Trophoblast cell (in vitro differentiated cells and primary cell): ENCODE data around the gene BCL11A.
A peak's percentile ranks its signal among the peaks of the same experiment; 100 is the strongest.

Experiments used
- DNase-seq, 2 donors: peaks; one replicate each; pipeline ENCODE4 v3.0.0-alpha.2; 2016
- H2AFZ ChIP-seq: 2 replicates; pipeline ENCODE4 v1.6.1; 2013; ENCODE audit warnings: low read length, moderate library complexity, mild to moderate bottlenecking; ENCODE audit not compliant: insufficient read depth, poor library complexity
- H2AK5ac ChIP-seq: 2 replicates; pipeline ENCODE4 v1.6.1; 2013; ENCODE audit warnings: mild to moderate bottlenecking, low read length
- H2BK120ac ChIP-seq: 2 replicates; pipeline ENCODE4 v1.6.1; 2013; ENCODE audit warnings: low read length, mild to moderate bottlenecking, moderate library complexity; ENCODE audit not compliant: insufficient read depth, poor library complexity
- H2BK12ac ChIP-seq: 2 replicates; pipeline ENCODE4 v1.6.1; 2013; ENCODE audit warnings: mild to moderate bottlenecking, low read length, moderate library complexity
- H2BK5ac ChIP-seq: 2 replicates; pipeline ENCODE4 v1.6.1; 2013; ENCODE audit warnings: low read length, low read depth, moderate library complexity, mild to moderate bottlenecking; ENCODE audit not compliant: poor library complexity
- H3K14ac ChIP-seq: 2 replicates; pipeline ENCODE4 v1.6.1; 2013; ENCODE audit warnings: mild to moderate bottlenecking, low read length
- H3K18ac ChIP-seq: 2 replicates; pipeline ENCODE4 v1.6.1; 2013; ENCODE audit warnings: mild to moderate bottlenecking, low read length
- H3K23ac ChIP-seq: 2 replicates; pipeline ENCODE4 v1.6.1; 2013; ENCODE audit warnings: low read length
- H3K27ac ChIP-seq: 2 replicates; pipeline ENCODE4 v1.5.1; 2013; ENCODE audit warnings: low read depth, mild to moderate bottlenecking, inconsistent platforms, low read length, moderate library complexity
- H3K27me3 ChIP-seq: 2 replicates; pipeline ENCODE4 v1.6.1; 2013; ENCODE audit warnings: inconsistent platforms, mild to moderate bottlenecking, low read length, moderate library complexity; ENCODE audit not compliant: insufficient read depth
- H3K36me3 ChIP-seq, 2 experiments: 1 replicate in 1 of 2; 2 replicates in 1 of 2; pipeline ENCODE4 v1.6.1; 2013; ENCODE audit warnings: low read length in 2 of 2, mild to moderate bottlenecking in 2 of 2, moderate library complexity in 1 of 2; ENCODE audit not compliant: insufficient read depth in 2 of 2, control insufficient read depth in 1 of 2
- H3K4ac ChIP-seq: 2 replicates; pipeline ENCODE4 v1.6.1; 2013; ENCODE audit warnings: low read depth, mild to moderate bottlenecking, low read length, moderate library complexity
- H3K4me1 ChIP-seq, 2 experiments: 1 replicate in 1 of 2; 2 replicates in 1 of 2; pipeline ENCODE4 v1.6.1; 2013; ENCODE audit warnings: low read length in 2 of 2, mild to moderate bottlenecking in 2 of 2, moderate library complexity in 1 of 2; ENCODE audit not compliant: insufficient read depth in 2 of 2, control insufficient read depth in 1 of 2
- H3K4me2 ChIP-seq: 2 replicates; pipeline ENCODE4 v1.6.1; 2013; ENCODE audit warnings: inconsistent platforms, mild to moderate bottlenecking, low read length, moderate library complexity
- H3K4me3 ChIP-seq: 2 replicates; pipeline ENCODE4 v1.5.1; 2013; ENCODE audit warnings: mild to moderate bottlenecking, low read depth, low read length, inconsistent platforms
- H3K79me1 ChIP-seq: one replicate; pipeline ENCODE4 v1.6.1; 2013; ENCODE audit warnings: low read length
- H3K79me2 ChIP-seq: 2 replicates; pipeline ENCODE4 v1.6.1; 2013; ENCODE audit warnings: low read length, mild to moderate bottlenecking; ENCODE audit not compliant: control insufficient read depth, insufficient read depth, poor library complexity
- H3K9ac ChIP-seq: 2 replicates; pipeline ENCODE4 v1.6.1; 2013; ENCODE audit warnings: mild to moderate bottlenecking, low read length
- H3K9me3 ChIP-seq: 2 replicates; pipeline ENCODE4 v1.6.1; 2013; ENCODE audit warnings: low read depth, mild to moderate bottlenecking, control low read depth, inconsistent platforms, low read length; ENCODE audit not compliant: insufficient read depth
- H4K12ac ChIP-seq: 2 replicates; pipeline ENCODE4 v1.6.1; 2013; ENCODE audit warnings: low read depth, mild to moderate bottlenecking, low read length, moderate library complexity
- H4K8ac ChIP-seq: 2 replicates; pipeline ENCODE4 v1.6.1; 2013; ENCODE audit warnings: low read depth, mild to moderate bottlenecking, low read length, moderate library complexity
- H4K91ac ChIP-seq: one replicate; pipeline ENCODE4 v1.6.1; 2013; ENCODE audit warnings: low read depth, mild to moderate bottlenecking, low read length, moderate library complexity
- WGBS: extraction: QIAGEN DNeasy Blood & Tissue Kit; methylation state at CpG from one replicate; pipeline ENCODE4 v1.1.7; 2013; ENCODE audit warnings: missing lambda C conversion rate; ENCODE audit not compliant: insufficient read length, insufficient coverage; ENCODE audit errors: extremely low coverage; 5-methylcytosine and 5-hydroxymethylcytosine counted together

BCL11A gene

DNA sequence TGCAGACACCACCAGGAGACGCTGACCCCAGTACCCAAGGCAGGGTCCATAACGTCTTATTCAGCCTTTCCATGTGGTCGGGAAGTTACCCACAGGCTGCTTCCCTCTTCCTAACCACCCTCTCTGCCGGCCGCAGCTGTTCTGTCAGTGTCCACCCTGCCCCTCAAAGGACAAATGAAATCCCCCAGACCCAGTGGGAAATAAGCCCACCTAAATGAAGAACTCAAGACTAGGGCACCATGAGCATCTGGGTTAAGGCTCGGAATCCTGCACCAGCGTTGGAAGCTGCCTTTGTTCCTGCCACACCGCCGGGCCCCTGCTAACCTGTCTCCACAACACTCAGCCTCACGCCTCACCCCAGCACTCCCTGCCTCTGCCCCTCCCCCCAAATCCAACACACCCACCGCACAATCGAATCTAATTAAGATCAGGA is 21.7 kb downstream of the BCL11A start:
- Histone ChIP-seq H2BK12ac (peak overlapping the region; percentile 2), H3K27me3 (no peaks in the 10 kb centered on the region), H3K4me1 (peaks cover 8 to 16% of the 10 kb centered on the region in 2 experiments), H4K12ac (no peak overlapping the region), H3K9me3 (no peaks in the 10 kb centered on the region), H2BK120ac (no peak overlapping the region), H3K79me1 (peaks cover 2% of the 10 kb centered on the region), H3K9ac (no peak overlapping the region), H3K23ac (no peak overlapping the region), H2BK5ac (no peak overlapping the region), H3K4me3 (no peak overlapping the region), H2AK5ac (peak overlapping the region; percentile 15), H3K79me2 (peaks cover 2% of the 10 kb centered on the region), H3K18ac (peak overlapping the region; percentile 7), H4K8ac (no peak overlapping the region), H3K4me2 (no peak overlapping the region), H4K91ac (no peak overlapping the region), H3K4ac (no peak overlapping the region), H2AFZ (no peak overlapping the region), H3K27ac (no peak overlapping the region), H3K14ac (peak overlapping the region; percentile 60), H3K36me3 (peaks cover 2% of the 10 kb centered on the region in 2 experiments)
- no peak for DNase-seq
- no CpG with 5 or more reads among the region's 12 CpGs for WGBS

DNA sequence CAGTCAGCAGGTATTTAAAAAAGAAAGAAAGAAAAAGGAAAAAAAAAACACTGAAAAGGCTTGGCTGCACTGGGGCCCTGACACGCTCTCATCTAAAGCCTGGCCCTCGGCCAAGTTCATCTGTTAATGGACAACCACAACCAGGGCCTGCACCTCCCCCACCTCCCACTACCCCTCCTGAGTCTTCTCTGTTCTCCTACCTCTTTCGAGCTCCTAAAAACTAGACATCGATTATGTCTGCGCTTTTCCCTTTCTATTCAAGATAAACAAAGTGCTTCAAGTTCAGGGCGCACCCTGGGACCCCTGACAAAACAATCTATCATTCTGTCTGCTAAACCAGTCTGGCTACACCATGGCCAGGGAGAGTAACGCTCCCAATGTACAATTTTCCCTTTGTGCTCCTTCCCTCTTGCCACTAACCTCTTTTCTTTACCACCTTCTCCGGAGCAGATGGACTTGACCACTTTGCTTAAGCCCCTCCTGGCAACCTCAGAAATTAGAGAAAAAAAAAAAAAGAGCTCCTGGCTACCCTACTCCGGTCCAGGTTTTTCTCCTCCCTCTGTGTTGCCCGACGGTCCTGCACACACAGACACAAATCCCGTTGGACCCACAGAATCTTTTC is 22.7 kb downstream of the BCL11A start:
- no peak overlapping the region for H2BK5ac ChIP-seq
- no peak overlapping the region for H3K4me2 ChIP-seq
- H3K4me3 ChIP-seq = no peak overlapping the region
- no peak overlapping the region for H3K23ac ChIP-seq
- no peak overlapping the region for H3K9ac ChIP-seq
- no peak overlapping the region for H2AFZ ChIP-seq
- H3K27ac ChIP-seq = no peak overlapping the region
- no peak overlapping the region for H4K8ac ChIP-seq
- peaks cover 2% of the 10 kb centered on the region for H3K79me1 ChIP-seq
- no peak overlapping the region for H4K12ac ChIP-seq
- no peak overlapping the region for H2AK5ac ChIP-seq
- no peak for DNase-seq
- H3K14ac ChIP-seq = no peak overlapping the region
- H2BK12ac ChIP-seq = no peak overlapping the region
- no peaks in the 10 kb centered on the region for H3K9me3 ChIP-seq
- no peaks in the 10 kb centered on the region for H3K27me3 ChIP-seq
- peaks cover 2% of the 10 kb centered on the region in 2 experiments for H3K36me3 ChIP-seq
- no peak overlapping the region for H3K4ac ChIP-seq
- no CpG with 5 or more reads among the region's 12 CpGs for WGBS
- no peak overlapping the region for H2BK120ac ChIP-seq
- no peak overlapping the region for H4K91ac ChIP-seq
- H3K4me1 ChIP-seq = peaks cover 8 to 16% of the 10 kb centered on the region in 2 experiments
- peaks cover 2% of the 10 kb centered on the region for H3K79me2 ChIP-seq
- H3K18ac ChIP-seq = no peak overlapping the region

DNA sequence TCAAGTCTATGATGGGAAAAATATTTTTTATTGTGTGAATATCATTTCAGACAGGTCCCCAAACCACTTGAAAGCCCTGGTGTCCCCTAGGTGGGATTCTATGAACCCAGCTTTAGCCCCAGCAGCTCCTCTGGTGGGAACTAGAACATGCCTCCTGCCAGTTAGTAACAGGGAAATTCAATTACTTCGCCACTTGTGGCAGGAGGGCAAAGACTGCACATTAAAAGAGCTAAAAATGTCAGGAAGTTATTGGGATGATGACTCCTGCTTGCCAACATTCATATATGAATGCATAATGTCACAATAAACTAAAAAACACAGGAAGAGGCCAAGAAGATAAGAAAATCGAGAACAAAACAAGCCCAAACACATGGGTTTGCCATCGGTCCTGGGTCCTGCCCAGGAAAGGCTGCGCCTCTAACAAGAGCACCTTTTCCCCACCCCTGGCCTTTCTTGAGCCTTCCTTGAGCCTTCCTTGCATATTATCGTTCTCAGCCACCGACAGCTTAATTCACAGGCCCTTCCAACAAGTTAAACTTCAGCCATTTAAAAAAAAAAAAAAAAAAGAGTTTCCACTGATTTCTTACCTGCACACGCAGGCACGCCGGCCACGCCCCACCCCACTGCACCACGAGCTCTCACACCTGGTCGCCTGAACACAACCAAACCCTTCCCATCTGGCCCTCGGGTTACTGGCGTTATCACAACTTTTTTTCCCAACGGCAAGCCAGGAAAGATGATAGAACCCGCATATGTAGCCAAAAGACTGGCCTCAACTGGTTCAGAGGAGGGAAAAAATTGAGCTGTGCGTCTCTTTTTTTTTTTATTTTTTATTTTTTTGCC is 23.4 kb downstream of the BCL11A start:
- Histone ChIP-seq H3K27me3 (no peaks in the 10 kb centered on the region), H2BK12ac (no peak overlapping the region), H2AFZ (no peak overlapping the region), H3K27ac (no peak overlapping the region), H3K4me2 (no peak overlapping the region), H2BK5ac (no peak overlapping the region), H3K79me2 (peaks cover 2% of the 10 kb centered on the region), H3K18ac (no peak overlapping the region), H4K8ac (no peak overlapping the region), H2AK5ac (no peak overlapping the region), H2BK120ac (no peak overlapping the region), H3K4me1 (peaks cover 8 to 16% of the 10 kb centered on the region in 2 experiments), H3K9ac (no peak overlapping the region), H3K36me3 (peaks cover 2% of the 10 kb centered on the region in 2 experiments), H4K91ac (no peak overlapping the region), H3K14ac (no peak overlapping the region), H3K23ac (no peak overlapping the region), H3K79me1 (peaks cover 2% of the 10 kb centered on the region), H3K9me3 (no peaks in the 10 kb centered on the region), H4K12ac (no peak overlapping the region), H3K4me3 (no peak overlapping the region), H3K4ac (no peak overlapping the region)
- no peak for DNase-seq
- no CpG with 5 or more reads among the region's 17 CpGs for WGBS

DNA sequence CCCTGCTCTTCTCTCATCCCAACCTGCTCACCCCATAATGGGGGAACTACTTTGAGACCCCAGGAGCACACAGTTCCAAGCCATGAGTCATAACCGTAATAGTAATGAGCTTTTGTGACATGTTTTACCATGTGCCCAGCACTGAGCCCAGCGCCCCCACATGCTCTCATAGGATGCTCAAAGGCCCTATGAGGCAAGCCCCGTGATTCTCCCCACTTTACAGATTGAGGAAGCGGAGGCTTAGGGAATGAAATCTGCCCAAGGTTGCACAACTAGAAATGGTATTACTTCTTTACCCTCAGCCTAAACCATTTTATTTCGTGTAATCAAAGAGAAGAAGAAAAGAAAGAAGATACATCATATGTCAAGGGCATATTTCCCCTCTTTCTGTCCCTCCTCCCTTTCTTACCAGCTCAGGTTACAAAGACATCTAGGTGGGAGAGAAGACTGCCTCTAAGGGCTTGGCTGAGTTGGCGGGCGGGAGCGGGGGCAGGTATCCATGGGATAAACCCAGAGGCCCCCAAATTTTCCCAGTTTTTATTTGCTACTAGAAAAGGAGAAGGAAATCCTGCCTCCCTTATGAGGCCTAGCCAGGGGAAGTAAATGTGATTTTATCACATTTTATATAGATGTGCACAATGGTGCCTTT is 24.2 kb downstream of the BCL11A start:
- H2AK5ac ChIP-seq = no peak overlapping the region
- no peak overlapping the region for H2BK5ac ChIP-seq
- H3K27me3 ChIP-seq = no peaks in the 10 kb centered on the region
- H2AFZ ChIP-seq = no peak overlapping the region
- H2BK120ac ChIP-seq = no peak overlapping the region
- peaks cover 2% of the 10 kb centered on the region for H3K79me2 ChIP-seq
- peaks cover 2% of the 10 kb centered on the region for H3K79me1 ChIP-seq
- no peak overlapping the region for H3K23ac ChIP-seq
- no peak overlapping the region for H3K27ac ChIP-seq
- no peak overlapping the region for H4K8ac ChIP-seq
- H3K4me2 ChIP-seq = no peak overlapping the region
- H4K12ac ChIP-seq = no peak overlapping the region
- no peak overlapping the region for H3K18ac ChIP-seq
- H3K4ac ChIP-seq = no peak overlapping the region
- no peak overlapping the region for H2BK12ac ChIP-seq
- H3K14ac ChIP-seq = no peak overlapping the region
- DNase-seq = peak in 1 of 2 donors; percentile 30
- H3K4me1 ChIP-seq = peaks cover 8 to 16% of the 10 kb centered on the region in 2 experiments
- WGBS = no CpG with 5 or more reads among the region's 8 CpGs
- no peak overlapping the region for H3K9ac ChIP-seq
- no peak overlapping the region for H4K91ac ChIP-seq
- no peaks in the 10 kb centered on the region for H3K9me3 ChIP-seq
- no peak overlapping the region for H3K4me3 ChIP-seq
- H3K36me3 ChIP-seq = peaks cover 2% of the 10 kb centered on the region in 2 experiments
